H1 (cell line): Measurements from ENCODE around the gene ZNF791. TPM values are rescaled to one million over a fixed set of nuclear protein-coding genes. Genes with fewer than 3 reads are reported as not detected.

ENCODE experiments used
- BRCA1 ChIP-seq: IDR thresholded peaks from 2 replicates; pipeline ENCODE4 v1.6.1; 2012; ENCODE audit warnings: low read depth, low read length, improper control_type of control experiment
- CHD7 ChIP-seq: fragments of 300-600 bp; sonication (generic); IDR thresholded peaks from 2 replicates; pipeline ENCODE4 v1.7.1; 2012; ENCODE audit warnings: low read length, moderate library complexity, mild to moderate bottlenecking, inconsistent platforms; ENCODE audit not compliant: insufficient replicate concordance
- CTCF ChIP-seq, 3 experiments: IDR thresholded peaks; 1 replicate in 2 of 3; 2 replicates in 1 of 3; pipeline versions ENCODE4 v1.5.1 to v1.6.1; 2011; ENCODE audit warnings: low read length in 3 of 3, mild to moderate bottlenecking in 3 of 3, inconsistent platforms in 2 of 3, low read depth in 1 of 3, moderate library complexity in 1 of 3; ENCODE audit not compliant: insufficient read depth in 1 of 3; ENCODE audit errors: control extremely low read depth in 1 of 3
- HDAC2 ChIP-seq, 2 experiments: fragments of 300-600 bp in 1 of 2; sonication (generic) in 1 of 2; IDR thresholded peaks; 2 replicates each; pipeline ENCODE4 v1.6.1; 2011 to 2012; ENCODE audit warnings: low read depth in 2 of 2, low read length in 2 of 2, mild to moderate bottlenecking in 2 of 2, moderate library complexity in 2 of 2, borderline replicate concordance in 1 of 2, inconsistent platforms in 1 of 2
- RAD21 ChIP-seq, 2 experiments: IDR thresholded peaks in 1 of 2; conservative IDR thresholded peaks in 1 of 2; 2 replicates each; pipeline ENCODE4 v1.6.1; 2011; ENCODE audit warnings: low read depth in 2 of 2, low read length in 2 of 2, improper control_type of control experiment in 1 of 2, inconsistent platforms in 1 of 2, mild to moderate bottlenecking in 1 of 2, moderate library complexity in 1 of 2
- SAP30 ChIP-seq: fragments of 300-600 bp; sonication (generic); IDR thresholded peaks from 2 replicates; pipeline ENCODE4 v1.7.1; 2012; ENCODE audit warnings: low read length, moderate library complexity, mild to moderate bottlenecking, inconsistent platforms; ENCODE audit not compliant: insufficient read depth, insufficient replicate concordance
- TBP ChIP-seq: IDR thresholded peaks from 2 replicates; pipeline ENCODE4 v1.6.1; 2011; ENCODE audit warnings: low read depth, low read length, improper control_type of control experiment
- polyA plus RNA-seq, 7 experiments: library from polyadenylated mRNA; depleted of rRNA in 3 of 7; stranded (reverse) in 5 of 7; unstranded in 2 of 7; fragments of >200 nt in 5 of 7; fragments of 200-250 nt in 2 of 7; gene quantifications; 1 replicate in 5 of 7; 2 replicates in 1 of 7; 4 replicates in 1 of 7; pipeline versions ENCODE4 v1.2.1 to v1.2.3, GENCODE V29; 2011 to 2013; ENCODE audit warnings: missing spikeins in 2 of 7, mixed read lengths in 2 of 7
- total RNA-seq: library from RNA; stranded (reverse); fragmentation: NEBNext Ultra II Directional; extraction: Animal tissue kit (Norgen Biotek cat#: 25700); gene quantifications from 2 replicates; pipeline ENCODE4 v1.2.1, GENCODE V29; 2021

ZNF791 gene
- total and polyA plus RNA-seq, 2 of the 8 experiments (the other 6 are each of a cell fraction or from before 2014, with no cell fraction given), result 4.1 to 18.6 TPM

GRCh38 chr19:12647490-12648071 lies 36.9 kb downstream of the ZNF791 start (continued):
- TF ChIP-seq CHD7 (no peak), CTCF (IDR thresholded peaks at IDR 0.05; ENCODE audit: control extremely low read depth in 1 of 3, insufficient read depth in 1 of 3, low read depth in 1 of 3, low read length in 3 of 3) (peak in 1 of 3 experiments; percentile 20; a peak in 1 of 4 replicates), BRCA1 (no peak), SAP30 (no peak), HDAC2 (IDR thresholded peaks at IDR 0.05; ENCODE audit: borderline replicate concordance in 1 of 2, low read depth in 2 of 2, low read length in 2 of 2) (no peak), TBP (no peak), RAD21 (IDR thresholded peaks at IDR 0.05 in 1 of 2, conservative IDR thresholded peaks at IDR 0.05 in 1 of 2; ENCODE audit: low read depth in 2 of 2, low read length in 2 of 2) (0 out of 4 replicates have a peak, but pooled peaks of 1 of the 2 experiments have one; percentile 2)
- TF ChIP-seq, all 59 proteins: peak for 2
